Bronchial epithelial cell (primary cell): Measurements from ENCODE around the gene TSPAN18. TPM values are rescaled to one million over a fixed set of nuclear protein-coding genes. Genes with fewer than 3 reads are reported as not detected.

ENCODE experiments used
- DNase-seq: peaks from one replicate; pipeline ENCODE4 v3.0.0-alpha.2; 2010; ENCODE audit warnings: low read depth
- FAIRE-seq: peaks from 2 replicates; lab custom pipeline; 2011; peaks lifted over from hg19 to GRCh38; lab: Jason Lieb, UNC
- H3K27me3 ChIP-seq: 2 replicates; pipeline ENCODE4 v1.5.1; 2011; ENCODE audit warnings: low read length; ENCODE audit not compliant: control insufficient read depth, insufficient read depth
- H3K36me3 ChIP-seq: 2 replicates; pipeline ENCODE4 v1.5.1; 2011; ENCODE audit warnings: low read length; ENCODE audit not compliant: control insufficient read depth, insufficient read depth
- H3K4me3 ChIP-seq: 2 replicates; pipeline ENCODE4 v1.5.1; 2011; ENCODE audit warnings: mild to moderate bottlenecking, low read depth, low read length, control low read depth
- total RNA-seq: library from RNA; depleted of rRNA; stranded (reverse); fragments of >200 nt; gene quantifications from 2 replicates; pipeline ENCODE4 v1.2.1, GENCODE V29; 2014
- TF ChIP-seq, protein P1 (sequence below): IDR thresholded peaks from 2 replicates; pipeline ENCODE4 v1.5.1; 2011; ENCODE audit warnings: mild to moderate bottlenecking, moderate library complexity, low read length, control low read depth, inconsistent platforms; ENCODE audit not compliant: insufficient read depth, severe bottlenecking

The TSPAN18 gene
- total RNA-seq, 1 donor from 2014 or later, result not detected

DNA sequence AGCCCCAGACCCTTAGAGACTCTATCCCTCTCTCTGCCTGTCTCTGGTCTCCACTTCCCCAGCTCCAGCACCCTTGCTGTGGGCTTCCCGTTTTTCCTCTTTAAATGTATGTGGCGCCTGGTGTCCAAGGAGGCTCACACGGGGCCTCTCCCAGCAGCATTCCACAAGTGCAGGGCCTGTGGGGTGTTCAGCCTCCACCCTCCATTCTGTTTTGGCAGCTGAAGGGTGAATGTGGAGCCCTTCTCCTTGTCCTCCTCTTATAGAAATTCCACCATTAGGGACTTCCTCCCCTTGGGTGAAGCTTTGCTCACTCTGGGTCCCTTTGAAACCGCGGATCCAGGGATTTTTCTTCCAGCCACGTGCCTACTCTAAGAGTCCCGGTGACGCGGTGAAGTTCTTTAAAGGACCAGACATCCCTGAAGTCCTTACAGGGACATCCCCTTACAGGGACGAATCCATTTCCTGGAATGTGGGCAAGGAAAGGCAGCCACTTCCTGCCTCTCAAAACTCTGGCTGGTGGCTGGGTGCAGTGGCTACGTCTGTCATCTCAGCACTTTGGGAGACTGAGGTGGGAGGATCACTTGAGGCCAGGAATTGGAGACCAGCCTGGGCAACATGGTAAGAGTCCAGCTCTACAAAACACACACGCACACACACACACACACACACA, 1.6 kb upstream of the TSPAN18 start:
- Histone ChIP-seq H3K4me3 (no peak overlapping the region), H3K36me3 (no peaks in the 10 kb centered on the region), H3K27me3 (peaks cover 18% of the 10 kb centered on the region)
- peak; percentile 7 for DNase-seq
- FAIRE-seq, result no peak
- TF ChIP-seq, protein P1, sequence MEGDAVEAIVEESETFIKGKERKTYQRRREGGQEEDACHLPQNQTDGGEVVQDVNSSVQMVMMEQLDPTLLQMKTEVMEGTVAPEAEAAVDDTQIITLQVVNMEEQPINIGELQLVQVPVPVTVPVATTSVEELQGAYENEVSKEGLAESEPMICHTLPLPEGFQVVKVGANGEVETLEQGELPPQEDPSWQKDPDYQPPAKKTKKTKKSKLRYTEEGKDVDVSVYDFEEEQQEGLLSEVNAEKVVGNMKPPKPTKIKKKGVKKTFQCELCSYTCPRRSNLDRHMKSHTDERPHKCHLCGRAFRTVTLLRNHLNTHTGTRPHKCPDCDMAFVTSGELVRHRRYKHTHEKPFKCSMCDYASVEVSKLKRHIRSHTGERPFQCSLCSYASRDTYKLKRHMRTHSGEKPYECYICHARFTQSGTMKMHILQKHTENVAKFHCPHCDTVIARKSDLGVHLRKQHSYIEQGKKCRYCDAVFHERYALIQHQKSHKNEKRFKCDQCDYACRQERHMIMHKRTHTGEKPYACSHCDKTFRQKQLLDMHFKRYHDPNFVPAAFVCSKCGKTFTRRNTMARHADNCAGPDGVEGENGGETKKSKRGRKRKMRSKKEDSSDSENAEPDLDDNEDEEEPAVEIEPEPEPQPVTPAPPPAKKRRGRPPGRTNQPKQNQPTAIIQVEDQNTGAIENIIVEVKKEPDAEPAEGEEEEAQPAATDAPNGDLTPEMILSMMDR, result no peak

DNA sequence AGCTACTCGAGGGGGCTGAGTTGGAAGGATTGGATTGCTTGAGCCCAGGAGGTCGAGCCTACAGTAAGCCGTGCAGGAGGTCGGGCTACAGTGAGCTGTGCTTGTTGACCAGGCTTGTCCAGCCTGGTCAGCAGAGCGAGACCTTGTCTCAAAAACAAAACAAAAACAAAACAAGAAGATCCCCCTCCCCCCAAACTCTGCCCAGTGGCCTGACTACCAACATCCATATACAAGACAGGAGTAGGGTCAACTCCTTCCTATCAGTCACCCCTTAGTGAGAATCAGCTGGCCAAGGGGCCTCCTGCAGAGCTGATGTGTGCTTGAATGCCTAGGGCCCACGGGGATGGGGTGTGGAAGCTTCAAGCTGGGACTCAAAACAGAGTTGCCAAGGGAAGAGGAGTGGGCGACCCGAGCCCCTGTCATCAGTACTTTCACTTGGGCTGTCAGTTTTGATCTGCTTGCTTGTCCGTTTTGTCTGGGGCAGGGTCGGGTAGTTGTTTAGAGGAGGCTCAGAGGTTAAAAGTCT, 942 bp upstream of the TSPAN18 start:
- H3K4me3 ChIP-seq, result no peak overlapping the region
- H3K27me3 ChIP-seq, result peaks cover 18% of the 10 kb centered on the region
- TF ChIP-seq, protein P1, result no peak
- H3K36me3 ChIP-seq, result no peaks in the 10 kb centered on the region
- DNase-seq (no peak), FAIRE-seq (no peak)

DNA sequence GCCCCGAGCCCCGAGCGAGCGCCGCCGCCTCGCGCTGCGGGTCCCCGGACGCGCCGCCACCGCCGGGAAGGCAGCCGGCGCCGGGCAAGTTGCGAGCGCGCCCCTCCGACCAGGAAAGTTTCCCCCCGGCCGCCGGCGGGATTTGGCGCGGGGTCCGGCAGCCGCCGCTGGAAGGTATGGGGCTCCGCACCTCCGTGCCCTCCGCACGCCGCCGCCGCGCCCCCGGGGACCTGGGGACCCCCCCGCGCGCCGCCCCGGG, 281 bp downstream of the TSPAN18 start:
- Histone ChIP-seq H3K36me3 (no peaks in the 10 kb centered on the region), H3K27me3 (peaks cover 18% of the 10 kb centered on the region), H3K4me3 (peak overlapping the region; percentile 28)
- FAIRE-seq (no peak), DNase-seq (no peak)
- TF ChIP-seq, protein P1, result no peak

DNA sequence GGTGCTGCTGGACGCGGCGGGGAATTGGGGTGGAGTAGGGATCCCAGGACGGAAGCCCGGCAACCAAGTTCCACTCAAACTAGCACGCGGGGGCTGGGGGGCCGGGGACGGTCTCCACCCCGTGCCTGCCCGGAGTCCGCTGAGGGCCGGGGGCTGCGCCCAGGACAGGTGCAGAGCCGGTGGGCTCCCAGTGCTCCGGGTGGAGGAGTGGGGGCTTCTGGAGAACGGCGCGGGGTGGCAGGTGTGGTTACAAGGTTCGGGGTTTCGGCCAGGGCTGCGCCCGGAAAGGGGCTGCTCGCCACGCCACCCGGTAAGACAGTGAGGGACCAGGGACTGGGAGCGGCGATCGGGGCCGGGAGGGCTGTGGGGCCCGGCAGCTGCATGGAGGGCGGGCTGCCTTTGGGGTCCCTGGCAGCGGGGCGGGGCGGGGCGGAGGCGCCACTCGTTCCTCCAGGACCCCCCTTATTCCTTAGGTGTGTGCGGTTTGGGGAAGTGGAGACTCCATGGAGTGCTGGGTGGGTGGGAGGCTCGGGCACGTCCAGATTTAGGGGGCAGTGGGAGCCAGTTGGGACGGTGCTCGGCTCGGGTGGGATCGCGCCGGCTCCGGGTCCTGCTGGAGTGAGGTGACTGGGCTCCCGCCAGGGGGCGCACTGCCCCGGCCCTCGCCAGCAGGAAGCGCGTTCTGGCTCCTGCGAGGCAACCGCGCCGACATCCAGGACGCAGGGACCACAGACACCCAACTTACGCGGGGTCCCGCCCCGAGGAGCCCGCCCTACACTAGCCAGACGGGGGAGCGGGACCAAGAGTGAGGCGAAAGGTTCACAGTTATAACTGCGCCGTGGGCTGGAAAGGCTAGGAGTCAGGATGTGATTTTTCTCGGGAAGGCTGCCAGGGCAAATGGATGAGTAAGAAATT, 868 bp downstream of the TSPAN18 start:
- peaks cover 18% of the 10 kb centered on the region for H3K27me3 ChIP-seq
- no peak for FAIRE-seq

DNA sequence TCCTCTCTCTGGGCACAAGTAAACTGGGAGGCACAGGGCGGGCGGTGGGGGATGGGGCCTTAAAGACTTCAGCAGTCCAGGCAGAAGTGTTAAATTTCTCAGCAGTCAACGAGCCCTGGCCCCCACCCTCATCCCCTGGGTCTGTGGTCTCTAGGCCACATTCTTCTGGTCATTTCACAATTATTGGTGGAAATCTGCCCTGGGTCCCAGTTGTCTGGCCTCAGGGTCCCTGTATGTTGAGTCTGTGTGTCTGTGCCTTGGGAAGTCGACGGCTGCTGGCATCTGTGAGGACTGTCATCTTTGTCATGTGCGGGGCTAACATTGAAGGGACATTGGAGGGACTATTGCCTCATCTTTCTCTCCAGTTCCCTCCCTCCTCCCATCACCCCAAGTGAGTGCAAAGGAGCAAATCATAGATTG, 1.7 kb downstream of the TSPAN18 start:
- TF ChIP-seq, protein P1, result no peak
- no peak for FAIRE-seq
- no peaks in the 10 kb centered on the region for H3K36me3 ChIP-seq
- H3K4me3 ChIP-seq, result no peak overlapping the region
- DNase-seq, result no peak
- peaks cover 18% of the 10 kb centered on the region for H3K27me3 ChIP-seq

More for the DNA sequence above, 868 bp downstream of the TSPAN18 start:
- TF ChIP-seq, protein P1, result peak; percentile 96
- Histone ChIP-seq H3K36me3 (no peaks in the 10 kb centered on the region), H3K4me3 (peak overlapping the region; percentile 28)
- DNase-seq, result peak; percentile 35
